HG03045 (cell line): Measurements from ENCODE around the gene MAG.

Experiments used
- ATAC-seq: cut with Tn5 transposase; IDR thresholded peaks from one replicate; pipeline ENCODE4 v1.9.1; 2021; ENCODE audit warnings: mild to moderate bottlenecking, moderate library complexity; ENCODE audit not compliant: unreplicated experiment

Gene MAG

DNA sequence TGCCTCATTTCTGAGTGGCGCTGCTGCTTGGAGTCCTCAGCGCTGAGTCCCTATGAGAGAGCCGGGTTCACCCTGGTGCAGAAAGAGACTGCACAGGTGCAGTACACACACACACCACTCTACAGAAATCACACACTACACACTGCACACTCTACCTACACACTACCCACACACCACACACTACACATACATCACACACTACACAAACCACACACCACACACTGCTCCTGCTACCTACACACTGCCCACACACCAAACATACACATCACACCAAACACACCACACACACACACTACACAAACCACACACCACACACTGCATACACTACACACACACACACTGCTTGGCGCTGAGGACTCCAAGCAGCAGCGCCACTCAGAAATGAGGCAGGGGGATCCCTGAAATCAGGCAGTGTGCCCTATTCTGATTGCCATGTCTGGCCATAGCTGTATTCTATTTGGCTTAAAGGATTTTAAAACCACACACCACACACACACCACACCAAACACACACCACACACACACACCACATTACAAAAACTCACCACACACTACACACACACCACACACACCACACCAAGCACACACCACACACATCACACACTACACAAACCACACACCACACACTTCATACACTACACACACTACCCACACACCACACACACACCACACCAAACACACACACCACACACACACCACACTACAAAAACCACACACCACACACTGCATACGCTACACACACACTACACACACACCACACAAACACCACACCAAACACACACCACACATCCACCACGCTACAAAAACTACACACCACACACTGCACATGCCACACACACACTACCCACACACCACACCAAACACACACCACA, 4.9 kb downstream of the MAG start:
- no peak for ATAC-seq

DNA sequence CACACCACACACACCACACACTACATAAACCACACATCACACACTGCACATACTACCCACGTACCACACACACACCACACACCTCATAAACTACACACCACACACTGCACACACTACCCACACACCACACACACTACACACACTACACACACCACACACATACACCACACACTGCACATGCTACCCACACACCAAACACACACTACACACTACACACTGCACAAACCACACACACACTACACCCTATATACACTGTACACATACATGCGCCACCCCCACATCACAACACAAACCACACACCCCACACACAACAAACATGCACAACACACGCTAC, 5.5 kb downstream of the MAG start:
- no peak for ATAC-seq

DNA sequence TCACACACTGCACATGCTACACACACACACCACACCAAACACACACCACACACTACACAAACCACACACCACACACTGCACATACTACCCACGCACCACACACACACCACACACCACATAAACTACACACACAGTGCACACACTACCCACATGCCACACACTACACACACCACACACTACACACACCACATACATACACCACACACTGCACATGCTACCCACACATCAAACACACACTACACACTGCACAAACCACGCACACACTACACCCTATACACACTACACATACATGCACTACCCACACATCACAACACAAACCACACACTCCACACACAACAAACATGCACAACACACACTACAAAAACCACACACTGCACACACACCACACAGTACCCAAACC, 6.0 kb downstream of the MAG start:
- no peak for ATAC-seq

DNA sequence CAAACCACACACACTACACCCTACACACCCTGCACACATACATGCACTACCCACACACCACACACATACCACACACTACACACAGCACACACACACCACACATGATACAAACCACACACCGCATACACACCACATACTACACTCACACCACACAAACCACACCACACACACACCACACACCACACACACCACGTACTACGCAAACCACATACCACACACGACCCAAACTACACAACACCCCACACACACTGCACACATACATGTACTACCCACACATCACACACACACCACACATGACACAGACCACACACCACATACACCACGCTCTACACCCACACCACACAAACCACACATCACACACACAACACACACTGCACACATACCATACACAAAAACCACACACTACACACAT, 6.6 kb downstream of the MAG start:
- no peak for ATAC-seq

DNA sequence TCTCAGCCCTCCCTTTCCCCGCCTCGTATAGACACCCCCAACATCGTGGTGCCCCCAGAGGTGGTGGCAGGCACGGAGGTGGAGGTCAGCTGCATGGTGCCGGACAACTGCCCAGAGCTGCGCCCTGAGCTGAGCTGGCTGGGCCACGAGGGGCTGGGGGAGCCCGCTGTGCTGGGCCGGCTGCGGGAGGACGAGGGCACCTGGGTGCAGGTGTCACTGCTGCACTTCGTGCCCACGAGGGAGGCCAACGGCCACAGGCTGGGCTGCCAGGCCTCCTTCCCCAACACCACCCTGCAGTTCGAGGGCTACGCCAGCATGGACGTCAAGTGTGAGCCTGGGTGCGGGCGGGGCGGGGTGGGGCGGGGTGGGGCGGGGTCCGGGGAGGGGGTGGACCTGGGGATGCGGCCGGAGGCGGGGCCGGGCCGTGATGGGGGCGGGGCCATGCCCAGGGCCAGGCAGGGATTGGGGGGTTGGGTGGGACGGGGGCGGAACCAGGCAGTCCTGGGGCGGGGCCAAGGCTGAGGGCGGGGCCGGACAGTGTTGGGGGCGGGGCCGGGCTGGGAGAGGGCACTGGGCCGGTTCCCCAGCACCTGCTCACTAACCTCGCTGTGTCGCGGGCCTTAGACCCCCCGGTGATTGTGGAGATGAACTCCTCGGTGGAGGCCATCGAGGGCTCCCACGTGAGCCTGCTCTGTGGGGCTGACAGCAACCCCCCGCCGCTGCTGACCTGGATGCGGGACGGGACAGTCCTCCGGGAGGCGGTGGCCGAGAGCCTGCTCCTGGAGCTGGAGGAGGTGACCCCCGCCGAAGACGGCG, 7.8 kb downstream of the MAG start:
- ATAC-seq = no peak

GRCh38 chr19:35300339-35300649, 8.3 kb downstream of the MAG start:
- ATAC-seq = no peak

DNA sequence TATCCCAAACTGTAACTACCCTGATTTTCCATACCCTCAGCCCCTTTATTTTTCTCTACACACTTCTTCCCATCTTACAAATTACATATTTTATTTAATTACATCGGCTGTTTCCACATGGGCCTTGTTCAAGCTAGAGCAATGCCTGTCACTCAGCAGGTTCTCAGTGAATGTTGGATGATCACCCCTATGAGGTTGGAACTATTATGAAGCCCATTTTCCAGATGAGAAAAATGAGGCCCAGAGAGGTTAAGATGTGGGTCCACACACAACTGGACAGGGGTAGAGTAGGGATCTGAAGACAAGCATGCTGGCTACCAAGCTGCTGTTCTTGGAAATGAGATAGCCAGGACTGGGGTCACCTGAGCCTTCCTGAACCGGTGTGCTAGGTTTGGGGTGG, 10.0 kb downstream of the MAG start:
- no peak for ATAC-seq

GRCh38 chr19:35302446-35302845, 10.5 kb downstream of the MAG start:
- no peak for ATAC-seq

GRCh38 chr19:35303357-35303915, 11.5 kb downstream of the MAG start:
- no peak for ATAC-seq

DNA sequence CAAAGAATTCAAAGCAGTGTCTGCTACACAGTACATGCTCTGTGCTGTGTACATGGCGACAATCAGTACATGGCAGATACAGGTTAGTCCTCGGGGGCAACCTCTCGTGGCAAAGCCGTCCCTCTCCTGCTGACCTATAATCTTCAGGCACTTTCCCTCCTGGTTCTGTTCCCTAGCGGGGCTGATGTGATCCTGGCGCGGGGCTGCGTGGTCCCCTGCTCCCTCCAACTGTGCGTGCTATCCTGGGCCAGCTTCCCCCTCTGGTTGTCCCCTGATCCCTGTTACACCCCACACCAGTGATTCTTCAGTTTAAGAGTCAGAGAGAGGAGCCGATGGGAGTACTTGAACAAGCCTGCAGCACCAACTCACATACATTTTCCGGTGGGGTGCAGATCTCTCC, 12.1 kb downstream of the MAG start:
- ATAC-seq = no peak

- ATAC-seq = no peak
These were observed 13.2 kb downstream of the MAG start for GRCh38 chr19:35305181-35305580.

DNA sequence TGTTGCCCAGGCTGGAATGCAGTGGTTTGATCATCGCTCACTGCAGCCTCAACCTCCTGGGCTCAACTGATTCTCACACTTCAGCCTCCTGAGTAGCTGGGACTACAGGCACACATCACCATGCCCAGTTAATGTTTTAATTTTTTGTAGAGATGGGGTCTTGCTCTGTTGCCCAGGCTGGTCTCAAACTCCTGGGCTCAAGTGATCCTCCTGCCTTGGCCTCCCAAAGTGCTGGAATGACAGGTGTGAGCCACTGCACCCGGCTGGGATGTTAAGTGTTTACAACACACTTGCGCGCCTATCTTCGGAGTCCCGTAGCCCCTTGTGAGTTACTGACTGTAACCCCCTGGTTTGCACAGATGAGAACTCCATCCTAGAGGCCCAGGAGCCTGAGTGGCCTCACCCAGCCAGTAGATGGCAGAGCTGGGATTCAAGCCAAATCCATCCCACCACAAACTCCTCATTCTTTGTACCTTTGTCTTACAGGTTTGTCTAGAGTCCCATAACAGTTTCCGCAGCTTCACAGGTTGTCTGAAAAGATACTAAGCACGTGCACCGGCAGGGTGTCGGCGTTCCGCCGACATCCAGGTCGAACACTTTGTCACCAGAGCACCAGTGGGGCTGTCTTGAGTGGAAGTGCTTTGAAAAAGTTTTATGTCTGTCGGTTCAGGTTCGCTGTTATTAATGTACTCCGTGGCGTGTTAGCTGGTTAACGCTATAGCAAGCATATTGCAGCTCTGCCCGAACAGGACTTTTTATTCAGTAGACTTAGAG, 14.7 kb downstream of the MAG start:
- no peak for ATAC-seq

GRCh38 chr19:35307931-35308330, 16.0 kb downstream of the MAG start:
- no peak for ATAC-seq

GRCh38 chr19:35308910-35309309, 16.9 kb downstream of the MAG start:
- ATAC-seq = no peak

DNA sequence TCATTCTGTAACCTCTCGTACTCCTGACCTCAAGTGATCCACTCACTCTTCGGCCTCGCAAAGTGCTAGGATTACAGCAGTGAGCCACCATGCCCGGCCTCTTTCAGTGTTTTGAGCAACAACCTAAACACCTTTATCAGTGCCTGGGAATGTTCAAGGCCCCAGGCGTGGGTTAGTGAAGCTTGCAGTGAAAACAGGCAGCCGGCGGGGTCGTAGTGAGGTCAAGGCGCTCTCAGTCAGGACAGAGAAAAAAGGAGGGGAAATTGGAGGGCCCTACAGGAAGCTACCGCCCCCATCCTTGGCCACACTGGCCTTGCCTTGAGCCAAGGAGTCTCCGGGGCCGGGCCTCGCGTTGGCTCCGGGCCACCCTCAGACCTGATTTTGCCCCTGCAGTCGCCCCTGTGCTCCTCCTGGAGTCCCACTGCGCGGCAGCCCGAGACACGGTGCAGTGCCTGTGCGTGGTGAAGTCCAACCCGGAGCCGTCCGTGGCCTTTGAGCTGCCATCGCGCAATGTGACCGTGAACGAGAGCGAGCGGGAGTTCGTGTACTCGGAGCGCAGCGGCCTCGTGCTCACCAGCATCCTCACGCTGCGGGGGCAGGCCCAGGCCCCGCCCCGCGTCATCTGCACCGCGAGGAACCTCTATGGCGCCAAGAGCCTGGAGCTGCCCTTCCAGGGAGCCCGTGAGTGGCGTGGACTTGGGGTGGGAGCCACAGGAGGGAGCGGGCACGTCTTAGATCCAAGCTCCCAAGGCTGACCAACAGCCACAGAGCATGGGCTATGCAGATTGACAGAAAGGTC, 17.7 kb downstream of the MAG start:
- ATAC-seq = no peak

- no peak for ATAC-seq
These were observed 18.4 kb downstream of the MAG start for GRCh38 chr19:35310331-35310730.

DNA sequence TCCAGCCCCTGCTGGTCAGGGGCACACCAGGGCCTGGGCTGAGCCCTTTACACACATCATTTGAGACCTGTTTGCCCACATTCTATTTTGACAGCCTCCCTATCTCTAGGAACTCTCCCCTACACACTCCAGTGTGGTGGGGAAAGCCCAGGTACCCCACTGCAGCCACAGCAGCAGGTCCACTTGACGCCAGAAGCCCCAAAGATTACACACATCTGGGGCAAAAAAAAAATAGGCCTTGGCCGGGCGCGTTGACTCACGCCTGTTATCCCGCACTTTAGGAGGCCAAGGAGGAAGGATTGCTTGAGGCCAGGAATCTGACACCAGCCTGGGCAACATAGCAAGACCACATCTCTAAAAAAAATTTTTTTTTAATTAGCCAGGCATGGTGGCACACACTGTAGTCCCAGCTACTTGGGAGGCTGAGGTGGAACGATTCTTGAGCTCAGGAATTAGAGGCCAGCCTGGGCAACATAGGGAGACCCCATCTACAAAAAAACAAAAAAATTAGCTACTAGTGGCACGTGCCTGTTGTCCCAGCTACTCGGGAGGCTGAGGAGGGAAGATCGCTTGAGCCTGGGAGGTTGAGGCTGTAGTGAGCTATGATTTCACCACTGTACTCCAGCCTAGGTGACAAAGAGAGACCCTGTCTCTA, 19.0 kb downstream of the MAG start:
- no peak for ATAC-seq

DNA sequence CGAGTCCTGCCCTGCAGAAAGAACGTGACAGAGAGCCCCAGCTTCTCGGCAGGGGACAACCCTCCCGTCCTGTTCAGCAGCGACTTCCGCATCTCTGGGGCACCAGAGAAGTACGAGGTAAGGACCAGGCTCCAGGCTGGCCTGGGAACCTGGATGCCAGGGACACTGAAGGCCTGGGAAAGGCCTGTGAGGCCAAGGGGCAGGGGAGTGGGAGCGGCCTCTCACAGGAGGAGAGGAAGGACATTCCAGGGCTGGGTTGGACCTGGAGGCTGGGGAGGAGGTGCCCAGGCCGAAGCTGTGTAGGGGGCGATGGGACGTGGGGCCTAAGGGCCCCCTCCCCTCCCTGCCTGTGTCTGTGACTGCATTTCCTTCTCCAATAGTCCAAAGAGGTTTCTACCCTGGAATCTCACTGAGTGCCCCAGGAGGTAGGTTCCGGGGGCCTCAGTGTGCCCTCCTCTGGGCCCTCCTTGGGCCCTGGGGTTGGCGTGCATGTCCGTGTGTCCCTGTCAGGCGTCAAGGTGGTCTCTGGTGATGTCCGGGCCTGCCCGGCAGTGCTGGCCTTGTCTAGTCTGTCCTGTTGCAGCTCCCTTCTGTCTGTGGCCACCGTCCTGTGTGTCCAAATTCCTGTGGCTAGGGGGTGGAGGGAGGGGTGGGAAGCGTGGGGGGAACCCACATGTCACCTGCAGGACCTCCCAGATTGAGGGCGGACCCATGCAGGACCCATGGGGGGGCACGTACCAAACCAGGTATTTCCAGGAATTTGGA, 20.1 kb downstream of the MAG start:
- ATAC-seq = no peak

GRCh38 chr19:35313587-35313986, 21.6 kb downstream of the MAG start:
- no peak for ATAC-seq
